ENCODE measurements around the gene ALDH1A2. TPM values are rescaled to one million over a fixed set of nuclear protein-coding genes. Genes with fewer than 3 reads are reported as not detected.
A peak's percentile ranks its signal among the peaks of the same experiment; 100 is the strongest.

Gene ALDH1A2
- polyA plus RNA-seq, 3 donors = 0.41 to 5.1 (median 3.4) TPM

DNA sequence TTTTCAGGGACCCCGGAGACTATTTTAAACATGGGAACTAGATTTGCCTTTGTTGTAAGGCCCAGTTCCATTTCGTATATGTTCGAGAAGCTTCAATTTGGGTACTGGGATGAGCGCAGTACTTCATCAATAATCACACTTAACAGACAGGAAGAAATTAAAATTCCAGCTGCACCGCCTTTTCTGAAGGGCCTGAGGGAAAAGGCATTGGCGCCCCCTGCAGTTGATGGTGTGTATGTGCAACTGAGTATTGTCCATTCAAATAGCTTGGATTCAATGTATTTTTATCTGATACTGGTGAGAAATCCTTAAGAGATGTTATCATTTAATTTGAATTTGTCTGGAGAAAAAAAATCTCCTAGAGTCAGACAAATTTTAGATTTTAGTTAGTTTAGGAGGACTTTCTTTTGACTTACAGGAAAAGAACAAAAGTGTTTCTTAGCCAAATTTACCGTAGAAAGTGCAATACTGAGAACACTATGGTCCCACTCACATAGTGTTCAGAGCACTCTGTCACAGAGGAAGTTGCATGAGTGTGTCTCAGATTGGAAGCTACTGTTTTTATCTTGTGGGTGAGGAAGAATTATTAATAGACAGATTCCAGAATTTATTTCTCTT is 5.4 kb upstream of the ALDH1A2 start:
- DNase-seq = peak; percentile 29 to 54 (median 52)
- peaks cover 49 to 52% of the 10 kb centered on the region in 2 donors for H3K27me3 ChIP-seq (ENCODE audit: control insufficient read depth in 2 of 2, insufficient read depth in 2 of 2, low read length in 2 of 2)
- TF ChIP-seq, protein P1, sequence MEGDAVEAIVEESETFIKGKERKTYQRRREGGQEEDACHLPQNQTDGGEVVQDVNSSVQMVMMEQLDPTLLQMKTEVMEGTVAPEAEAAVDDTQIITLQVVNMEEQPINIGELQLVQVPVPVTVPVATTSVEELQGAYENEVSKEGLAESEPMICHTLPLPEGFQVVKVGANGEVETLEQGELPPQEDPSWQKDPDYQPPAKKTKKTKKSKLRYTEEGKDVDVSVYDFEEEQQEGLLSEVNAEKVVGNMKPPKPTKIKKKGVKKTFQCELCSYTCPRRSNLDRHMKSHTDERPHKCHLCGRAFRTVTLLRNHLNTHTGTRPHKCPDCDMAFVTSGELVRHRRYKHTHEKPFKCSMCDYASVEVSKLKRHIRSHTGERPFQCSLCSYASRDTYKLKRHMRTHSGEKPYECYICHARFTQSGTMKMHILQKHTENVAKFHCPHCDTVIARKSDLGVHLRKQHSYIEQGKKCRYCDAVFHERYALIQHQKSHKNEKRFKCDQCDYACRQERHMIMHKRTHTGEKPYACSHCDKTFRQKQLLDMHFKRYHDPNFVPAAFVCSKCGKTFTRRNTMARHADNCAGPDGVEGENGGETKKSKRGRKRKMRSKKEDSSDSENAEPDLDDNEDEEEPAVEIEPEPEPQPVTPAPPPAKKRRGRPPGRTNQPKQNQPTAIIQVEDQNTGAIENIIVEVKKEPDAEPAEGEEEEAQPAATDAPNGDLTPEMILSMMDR (IDR thresholded peaks at IDR 0.05) = peak; percentile 96
- intact Hi-C loops (cut with micrococcal nuclease) = no loop called here
- Mint-ChIP-seq H3K36me3 (peaks cover 0 to 7% of the 10 kb centered on the region in 2 donors), H3K27me3 (ENCODE audit: low read depth in 3 of 3) (peaks cover 39 to 45% (median 42%) of the 10 kb centered on the region in 3 donors), H3K27ac (no peak overlapping the region), H3K9me3 (peaks cover 0 to 5% (median 0%) of the 10 kb centered on the region in 7 donors), H3K4me3 (no peak overlapping the region), H3K4me1 (peaks cover 10% of the 10 kb centered on the region)
- no peaks in the 10 kb centered on the region for H4K20me1 ChIP-seq (ENCODE audit: insufficient read depth, low read length)
- H3K36me3 ChIP-seq (replicated peaks in 1 of 2; ENCODE audit: control insufficient read depth in 1 of 2, insufficient read depth in 2 of 2, low read length in 2 of 2) = no peaks in the 10 kb centered on the region
- H3K9me3 ChIP-seq (replicated peaks in 1 of 2; ENCODE audit: control insufficient read depth in 1 of 2, insufficient read depth in 1 of 2, low read length in 2 of 2) = peaks cover 0 to 7% of the 10 kb centered on the region in 2 donors
- H3K9ac ChIP-seq (ENCODE audit: insufficient read depth, low read length, poor library complexity, severe bottlenecking) = no peak overlapping the region
- H3K79me2 ChIP-seq (ENCODE audit: insufficient read depth, low read length) = no peaks in the 10 kb centered on the region
- H3K4me3 ChIP-seq (replicated peaks in 1 of 3; ENCODE audit: low read depth in 2 of 3, low read length in 3 of 3) = no peak overlapping the region
- no peak overlapping the region for H3K4me2 ChIP-seq (replicated peaks; ENCODE audit: extremely low read depth, low read length, poor library complexity, severe bottlenecking)
- peaks cover 7 to 8% of the 10 kb centered on the region in 2 donors for H3K4me1 ChIP-seq (ENCODE audit: control insufficient read depth in 1 of 2, insufficient read depth in 2 of 2, low read length in 2 of 2)
- H2AFZ ChIP-seq (ENCODE audit: insufficient read depth, low read depth, low read length, poor library complexity, severe bottlenecking) = no peak overlapping the region
- H3K27ac ChIP-seq (ENCODE audit: low read depth in 1 of 2, low read length in 2 of 2) = no peak overlapping the region
- no CpG with 5 or more reads among the region's 7 CpGs for WGBS (ENCODE audit: insufficient coverage)

- Mint-ChIP-seq H3K27me3 (ENCODE audit: low read depth in 3 of 3) (peaks cover 56 to 62% (median 58%) of the 10 kb centered on the region in 3 donors), H3K36me3 (peaks cover 0 to 7% of the 10 kb centered on the region in 2 donors), H3K27ac (peak overlapping the region in 1 of 7 donors; percentile 19), H3K4me1 (peaks cover 12% of the 10 kb centered on the region), H3K9me3 (peaks cover 0 to 14% (median 1%) of the 10 kb centered on the region in 7 donors), H3K4me3 (peak overlapping the region in 1 of 2 donors; percentile 36)
- Histone ChIP-seq H3K4me1 (ENCODE audit: control insufficient read depth in 1 of 2, insufficient read depth in 2 of 2, low read length in 2 of 2) (peaks cover 14 to 18% of the 10 kb centered on the region in 2 donors), H3K79me2 (ENCODE audit: insufficient read depth, low read length) (no peaks in the 10 kb centered on the region), H3K36me3 (replicated peaks in 1 of 2; ENCODE audit: control insufficient read depth in 1 of 2, insufficient read depth in 2 of 2, low read length in 2 of 2) (no peaks in the 10 kb centered on the region), H3K9me3 (replicated peaks in 1 of 2; ENCODE audit: control insufficient read depth in 1 of 2, insufficient read depth in 1 of 2, low read length in 2 of 2) (peaks cover 0 to 11% of the 10 kb centered on the region in 2 donors), H2AFZ (ENCODE audit: insufficient read depth, low read depth, low read length, poor library complexity, severe bottlenecking) (no peak overlapping the region), H3K4me2 (replicated peaks; ENCODE audit: extremely low read depth, low read length, poor library complexity, severe bottlenecking) (no peak overlapping the region), H4K20me1 (ENCODE audit: insufficient read depth, low read length) (no peaks in the 10 kb centered on the region), H3K27me3 (ENCODE audit: control insufficient read depth in 2 of 2, insufficient read depth in 2 of 2, low read length in 2 of 2) (peaks cover 63 to 65% of the 10 kb centered on the region in 2 donors), H3K27ac (ENCODE audit: low read depth in 1 of 2, low read length in 2 of 2) (no peak overlapping the region), H3K4me3 (replicated peaks in 1 of 3; ENCODE audit: low read depth in 2 of 3, low read length in 3 of 3) (no peak overlapping the region), H3K9ac (ENCODE audit: insufficient read depth, low read length, poor library complexity, severe bottlenecking) (no peak overlapping the region)
- WGBS (ENCODE audit: insufficient coverage) = no CpG with 5 or more reads among the region's 5 CpGs
- intact Hi-C loops (cut with micrococcal nuclease) = no loop called here
- TF ChIP-seq, protein P1 (IDR thresholded peaks at IDR 0.05) = no peak
- DNase-seq = no peak
Observed at GRCh38 chr15:58069008-58069407, 3.5 kb upstream of the ALDH1A2 start.

Data from CD14-positive monocyte (primary cell).